Prostate gland (tissue), 2 donors: ENCODE results near the gene TACC2. TPM values are rescaled to one million over a fixed set of nuclear protein-coding genes. Genes with fewer than 3 reads are reported as not detected.
A peak's percentile ranks its signal among the peaks of the same experiment; 100 is the strongest.

Source experiments
- DNase-seq: peaks from one replicate; pipeline ENCODE4 v3.0.0-alpha.2; 2019; ENCODE audit warnings: low spot score
- H3K27ac ChIP-seq, 2 donors: fragments of 200-600 bp; sonication (generic); 2 replicates each; pipeline ENCODE4 v1.5.1; 2017 to 2019
- H3K27me3 ChIP-seq: fragments of 200-600 bp; sonication (generic); replicated peaks from 2 replicates; pipeline ENCODE4 v1.5.1; 2019; ENCODE audit not compliant: insufficient read depth
- H3K36me3 ChIP-seq, 2 donors: fragments of 200-600 bp; sonication (generic); 1 replicate in 1 of 2; 2 replicates in 1 of 2; pipeline versions ENCODE4 v1.5.1 to v1.8.1; 2017 to 2019
- H3K4me1 ChIP-seq: fragments of 200-600 bp; sonication (generic); replicated peaks from 2 replicates; pipeline ENCODE4 v1.5.1; 2019
- H3K4me3 ChIP-seq, 2 donors: fragments of 200-600 bp; sonication (generic); 2 replicates each; pipeline ENCODE4 v1.5.1; 2017 to 2019
- H3K9me3 ChIP-seq: fragments of 200-600 bp; sonication (generic); 2 replicates; pipeline ENCODE4 v1.5.1; 2017
- POLR2A ChIP-seq: fragments of 450-650 bp; IDR thresholded peaks from one replicate; pipeline ENCODE4 v1.6.1; 2016; ENCODE audit warnings: antibody characterized with exemption, mild to moderate bottlenecking
- POLR2AphosphoS5 ChIP-seq: sonication (generic); formaldehyde crosslinking; IDR thresholded peaks from one replicate; pipeline ENCODE4 v1.6.1; 2017; ENCODE audit warnings: antibody characterized with exemption
- WGBS: methylation state at CpG from one replicate; pipeline ENCODE4 v1.1.5; 2018; 5-methylcytosine and 5-hydroxymethylcytosine counted together
- intact Hi-C: fragments of 100-400 bp; cut with DNase I; formaldehyde crosslinking; loops from one replicate; pipeline ENCODE4 v1.14.2; 2022
- total RNA-seq, 2 donors: library from RNA; depleted of rRNA; stranded (reverse); fragments of >200 nt; gene quantifications; one replicate each; pipeline ENCODE4 v1.1.0, GENCODE V29; 2016
- TF ChIP-seq, protein P1 (sequence below), 4 experiments: fragments of 200-600 bp in 2 of 4; fragments of 450-650 bp in 2 of 4; sonication (generic) in 2 of 4; IDR thresholded peaks; 1 replicate in 3 of 4; 2 replicates in 1 of 4; pipeline ENCODE4 v1.5.1; 2016 to 2019; ENCODE audit warnings: antibody characterized with exemption in 4 of 4, mild to moderate bottlenecking in 2 of 4, moderate library complexity in 2 of 4

Gene TACC2
- total RNA-seq, 2 donors from 2014 or later, result 101 to 140 TPM

DNA sequence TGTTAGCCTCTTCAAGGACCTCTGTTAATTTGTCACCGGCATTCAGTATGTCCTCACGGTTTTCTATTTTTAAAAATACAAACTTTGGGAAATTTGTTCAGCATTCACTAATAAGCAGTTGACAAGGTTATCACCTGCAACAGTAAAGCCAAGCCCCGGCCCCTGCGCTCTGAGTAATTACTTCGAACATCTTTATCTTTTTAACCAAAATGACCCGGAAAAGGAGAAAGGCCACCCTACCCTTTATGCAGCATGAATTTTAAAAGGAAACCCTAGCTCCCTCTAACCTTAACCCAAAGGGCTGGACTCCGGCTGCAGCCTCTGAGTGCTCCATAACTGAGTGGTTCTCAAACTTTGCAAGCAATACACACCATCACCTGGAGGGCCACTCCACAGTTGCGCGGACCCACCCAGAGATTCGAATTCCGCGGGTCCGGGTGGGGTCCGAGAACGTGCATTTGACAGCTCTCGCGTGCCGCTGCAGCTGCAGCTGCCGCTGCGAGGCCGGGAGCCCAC is 14.9 kb upstream of the TACC2 start:
- Histone ChIP-seq H3K36me3 (no peaks in the 10 kb centered on the region), H3K27ac (peak overlapping the region; percentile 99), H3K27me3 (no peaks in the 10 kb centered on the region), H3K4me3 (peak overlapping the region; percentile 78 to 94), H3K4me1 (no peaks in the 10 kb centered on the region), H3K9me3 (no peaks in the 10 kb centered on the region)
- DNase-seq, result no peak
- intact Hi-C loops, result loop anchor here (5.0 kb wide), 2 partner anchors 47 to 138 kb away; partner anchors contain the start of gene ATE1
- 11% methylated on average over 10 of the region's 21 CpGs for WGBS
- TF ChIP-seq POLR2AphosphoS5, result no peak
- TF ChIP-seq, protein P1, sequence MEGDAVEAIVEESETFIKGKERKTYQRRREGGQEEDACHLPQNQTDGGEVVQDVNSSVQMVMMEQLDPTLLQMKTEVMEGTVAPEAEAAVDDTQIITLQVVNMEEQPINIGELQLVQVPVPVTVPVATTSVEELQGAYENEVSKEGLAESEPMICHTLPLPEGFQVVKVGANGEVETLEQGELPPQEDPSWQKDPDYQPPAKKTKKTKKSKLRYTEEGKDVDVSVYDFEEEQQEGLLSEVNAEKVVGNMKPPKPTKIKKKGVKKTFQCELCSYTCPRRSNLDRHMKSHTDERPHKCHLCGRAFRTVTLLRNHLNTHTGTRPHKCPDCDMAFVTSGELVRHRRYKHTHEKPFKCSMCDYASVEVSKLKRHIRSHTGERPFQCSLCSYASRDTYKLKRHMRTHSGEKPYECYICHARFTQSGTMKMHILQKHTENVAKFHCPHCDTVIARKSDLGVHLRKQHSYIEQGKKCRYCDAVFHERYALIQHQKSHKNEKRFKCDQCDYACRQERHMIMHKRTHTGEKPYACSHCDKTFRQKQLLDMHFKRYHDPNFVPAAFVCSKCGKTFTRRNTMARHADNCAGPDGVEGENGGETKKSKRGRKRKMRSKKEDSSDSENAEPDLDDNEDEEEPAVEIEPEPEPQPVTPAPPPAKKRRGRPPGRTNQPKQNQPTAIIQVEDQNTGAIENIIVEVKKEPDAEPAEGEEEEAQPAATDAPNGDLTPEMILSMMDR (IDR thresholded peaks at IDR 0.05), result peak in 1 of 4 experiments; percentile 9
- no peak for TF ChIP-seq POLR2A

DNA sequence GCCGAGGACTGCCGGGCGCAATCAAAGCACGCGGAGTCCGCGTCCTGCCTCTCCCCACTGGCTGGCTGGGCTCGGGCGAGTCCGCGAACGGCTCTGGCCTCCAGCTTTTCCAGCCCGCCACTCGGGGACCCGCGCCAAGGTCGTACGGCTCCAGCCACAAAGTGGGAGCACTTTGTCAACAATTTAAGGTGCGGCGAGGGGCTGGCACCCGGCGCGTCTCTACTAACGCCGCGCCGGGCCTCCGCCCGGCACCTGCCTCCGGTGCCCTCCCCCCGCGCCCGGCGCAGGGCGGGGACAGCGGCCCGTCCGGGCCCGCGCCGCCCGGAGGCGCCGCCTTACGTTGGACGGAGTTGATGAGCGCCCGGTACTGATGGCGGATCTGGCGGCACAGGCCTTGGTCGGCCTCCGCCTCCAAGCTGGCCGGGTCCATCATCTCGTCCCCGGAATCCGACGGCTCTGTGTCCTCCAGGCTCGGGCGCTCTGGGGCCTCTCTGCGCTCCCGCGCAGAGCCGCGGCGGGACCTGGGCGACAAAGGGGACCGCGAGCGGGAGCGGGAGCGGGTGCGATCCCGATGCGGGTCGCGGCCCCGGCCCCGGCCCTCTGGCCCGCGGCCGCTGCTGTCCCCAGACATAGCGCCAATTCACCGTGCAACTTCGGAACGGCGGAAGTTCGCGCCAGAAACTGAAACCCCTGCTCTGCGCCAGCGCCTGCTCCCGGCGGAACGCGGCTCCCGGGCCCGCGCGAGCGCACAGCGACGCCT is 14.2 kb upstream of the TACC2 start, which contains the start of gene NSMCE4A:
NSMCE4A (minus strand) TSS at position 683 of the 760 bp plus-strand sequence; CDS start at position 631, 52 bp downstream.
- TF ChIP-seq POLR2AphosphoS5, result peak; percentile 15
- TF ChIP-seq POLR2A, result peak; percentile 43
- TF ChIP-seq, protein P1 (IDR thresholded peaks at IDR 0.05), result peak in 3 of 4 experiments; percentile 56 to 81 (median 78)
- Histone ChIP-seq H3K27ac (peak within 1 kb of the TSS; percentile 99), H3K36me3 (no peaks in the 10 kb centered on the region), H3K4me1 (no peaks in the 10 kb centered on the region), H3K9me3 (no peaks in the 10 kb centered on the region), H3K4me3 (peak within 1 kb of the TSS; percentile 78 to 94), H3K27me3 (no peaks in the 10 kb centered on the region)
- intact Hi-C loops, result loop anchor here (5.0 kb wide), 3 partner anchors 47 to 138 kb away; partner anchors contain the start of gene ATE1
- peak; percentile 70 for DNase-seq
- WGBS, result under 1% methylated on average over 86 of the region's 101 CpGs

DNA sequence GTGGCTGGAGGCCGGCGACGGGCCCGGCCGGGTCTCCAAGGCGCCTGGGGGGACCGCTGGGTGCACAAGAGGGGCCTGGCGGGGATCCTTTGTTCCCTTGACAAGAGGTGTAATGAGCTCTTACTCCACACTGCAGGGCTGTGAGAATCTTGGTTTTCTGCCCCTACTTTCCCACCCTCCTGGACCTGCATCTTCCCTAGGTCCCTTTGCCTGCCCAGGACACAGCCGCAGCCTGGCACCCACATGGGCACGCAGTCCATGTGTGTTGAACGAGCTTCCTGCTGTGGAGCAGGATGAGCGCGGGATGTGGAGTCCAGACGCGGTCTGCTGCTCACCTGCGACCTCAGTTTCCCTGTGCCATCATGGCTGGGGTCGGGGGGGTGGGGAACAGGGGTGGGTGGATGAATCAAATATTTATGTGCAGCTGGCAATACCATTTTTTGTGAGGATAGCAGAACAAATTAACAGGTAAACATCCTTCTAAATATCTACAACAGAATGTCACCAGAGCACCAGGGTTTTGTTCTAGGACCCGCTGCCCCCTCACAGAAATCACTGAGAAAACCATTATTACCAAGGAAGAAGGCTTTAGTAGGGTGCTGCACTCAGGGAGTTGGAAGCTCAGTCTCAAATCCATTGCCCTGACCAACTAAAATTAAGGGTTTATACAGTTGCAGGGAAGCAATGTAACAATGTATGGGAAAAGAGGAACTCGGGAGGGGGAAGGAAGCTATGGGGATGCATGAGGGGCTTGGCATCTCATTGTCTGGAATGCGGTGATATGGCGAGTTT is 13.5 kb upstream of the TACC2 start:
- Histone ChIP-seq H3K4me3 (peak overlapping the region; percentile 78 to 94), H3K4me1 (no peaks in the 10 kb centered on the region), H3K27ac (peak overlapping the region; percentile 99), H3K27me3 (no peaks in the 10 kb centered on the region), H3K9me3 (no peaks in the 10 kb centered on the region), H3K36me3 (no peaks in the 10 kb centered on the region)
- WGBS, result 30% methylated on average over 21 of the region's 21 CpGs
- no peak for TF ChIP-seq POLR2A
- TF ChIP-seq, protein P1 (IDR thresholded peaks at IDR 0.05), result peak in 1 of 4 experiments; percentile 32
- intact Hi-C loops, result loop anchor here (5.0 kb wide), 1 partner anchor 72 kb away; no protein-coding TSS in a partner anchor
- DNase-seq, result no peak

DNA sequence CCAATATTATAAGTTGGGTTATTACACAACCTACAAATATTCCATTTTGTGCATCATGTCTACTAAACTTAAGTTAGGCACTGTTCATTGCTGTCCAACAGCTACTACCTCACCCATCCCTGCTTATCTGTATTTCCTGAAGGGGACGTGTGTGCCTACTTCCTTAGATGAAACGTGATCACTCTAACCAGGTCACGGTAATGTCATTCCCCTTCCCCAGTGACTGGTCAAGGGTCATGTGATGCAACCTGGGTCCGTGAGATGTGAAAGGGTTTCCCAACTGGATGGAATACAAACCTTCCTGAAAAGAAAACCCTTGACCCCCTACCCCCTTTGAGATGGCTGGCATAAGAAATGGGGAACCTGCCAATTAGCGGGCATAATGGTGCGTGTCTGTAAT is 12.4 kb upstream of the TACC2 start:
- no peaks in the 10 kb centered on the region for H3K9me3 ChIP-seq
- TF ChIP-seq, protein P1 (IDR thresholded peaks at IDR 0.05), result no peak
- TF ChIP-seq POLR2AphosphoS5 (no peak), POLR2A (no peak)
- DNase-seq, result no peak
- H3K36me3 ChIP-seq, result no peaks in the 10 kb centered on the region
- WGBS, result 92% methylated on average over 6 of the region's 6 CpGs
- H3K4me1 ChIP-seq, result no peaks in the 10 kb centered on the region
- H3K27me3 ChIP-seq, result no peaks in the 10 kb centered on the region
- H3K27ac ChIP-seq, result no peak overlapping the region
- H3K4me3 ChIP-seq, result no peak overlapping the region
- intact Hi-C loops, result loop anchor here (5.0 kb wide), 1 partner anchor 71 kb away; no protein-coding TSS in a partner anchor
